NCI-H1694 treated with DMSO at 0.1 percent for 48 hours (cell line): ENCODE measurements around the gene ZNF469.

Experiments used
- DNase-seq: peaks from one replicate; lab custom pipeline; 2025; lab: John Stamatoyannopoulos, UW

The ZNF469 gene

GRCh38 chr16:88346680-88347505, 35.9 kb upstream of the ZNF469 start:
- DNase-seq = no peak

GRCh38 chr16:88347656-88348376, 34.9 kb upstream of the ZNF469 start:
- DNase-seq = no peak

- DNase-seq = no peak
These were observed 34.2 kb upstream of the ZNF469 start for GRCh38 chr16:88348377-88349152.

- no peak for DNase-seq
These were observed 33.4 kb upstream of the ZNF469 start for GRCh38 chr16:88349153-88349902.

GRCh38 chr16:88349903-88350900, 32.6 kb upstream of the ZNF469 start:
- no peak for DNase-seq

GRCh38 chr16:88350922-88351321, 31.8 kb upstream of the ZNF469 start:
- no peak for DNase-seq

GRCh38 chr16:88351491-88352101, 31.2 kb upstream of the ZNF469 start:
- no peak for DNase-seq

- DNase-seq = no peak
These were observed 30.2 kb upstream of the ZNF469 start for GRCh38 chr16:88352261-88353200.

- no peak for DNase-seq
These were observed 29.5 kb upstream of the ZNF469 start for GRCh38 chr16:88353232-88353631.

- DNase-seq = no peak
These were observed 29.1 kb upstream of the ZNF469 start for GRCh38 chr16:88353691-88354090.

GRCh38 chr16:88354229-88355092, 28.3 kb upstream of the ZNF469 start:
- DNase-seq = no peak

- DNase-seq = no peak
These were observed 27.7 kb upstream of the ZNF469 start for GRCh38 chr16:88355093-88355388.

- no peak for DNase-seq
These were observed 27.2 kb upstream of the ZNF469 start for GRCh38 chr16:88355389-88356123.

GRCh38 chr16:88356124-88356726, 26.5 kb upstream of the ZNF469 start:
- DNase-seq = no peak

GRCh38 chr16:88356727-88357199, 26.0 kb upstream of the ZNF469 start:
- DNase-seq = no peak

- DNase-seq = no peak
These were observed 25.3 kb upstream of the ZNF469 start for GRCh38 chr16:88357317-88358022.
